ENCODE measurements around the gene ITPR2. TPM values are rescaled to one million over a fixed set of nuclear protein-coding genes. Genes with fewer than 3 reads are reported as not detected.

The ITPR2 gene
- total RNA-seq, 1 donor from 2014 or later = 12.5 TPM

- H3K27me3 ChIP-seq = no peaks in the 10 kb centered on the region
- no peaks in the 10 kb centered on the region for H3K36me3 ChIP-seq
- TF ChIP-seq CTCF (IDR thresholded peaks at IDR 0.05) = no peak
- H3K4me3 ChIP-seq = no peak overlapping the region
- peaks cover 0 to 11% of the 10 kb centered on the region in 2 donors for H3K4me1 ChIP-seq
- peak overlapping the region; percentile 75 to 79 for H3K27ac ChIP-seq
- no peaks in the 10 kb centered on the region for H3K9me3 ChIP-seq
- intact Hi-C loops (cut with DNase I) = loop anchor here (1.0 kb wide), 2 partner anchors 60 to 103 kb away; no protein-coding TSS in a partner anchor
- no peak for DNase-seq (ENCODE audit: low spot score in 2 of 2)
Measured at GRCh38 chr12:26299751-26300150, 533.2 kb downstream of the ITPR2 start.

GRCh38 chr12:26298785-26299621 lies 534.0 kb downstream of the ITPR2 start:
- intact Hi-C loops (cut with DNase I) = loop anchor here (1.0 kb wide), 2 partner anchors 60 to 103 kb away; no protein-coding TSS in a partner anchor
- Histone ChIP-seq H3K27me3 (no peaks in the 10 kb centered on the region), H3K4me3 (peak overlapping the region; percentile 23 to 50), H3K36me3 (no peaks in the 10 kb centered on the region), H3K27ac (peak overlapping the region; percentile 75 to 79), H3K9me3 (no peaks in the 10 kb centered on the region), H3K4me1 (peaks cover 0 to 11% of the 10 kb centered on the region in 2 donors)
- DNase-seq (ENCODE audit: low spot score in 2 of 2) = no peak
- TF ChIP-seq CTCF (IDR thresholded peaks at IDR 0.05) = peak in 2 of 3 experiments; percentile 23 to 34

GRCh38 chr12:26297396-26298070 lies 535.5 kb downstream of the ITPR2 start:
- intact Hi-C loops (cut with DNase I) = no loop called here
- H3K9me3 ChIP-seq = no peaks in the 10 kb centered on the region
- no peaks in the 10 kb centered on the region for H3K27me3 ChIP-seq
- H3K27ac ChIP-seq = peak overlapping the region; percentile 75 to 79
- no peak for TF ChIP-seq CTCF (IDR thresholded peaks at IDR 0.05)
- no peaks in the 10 kb centered on the region for H3K36me3 ChIP-seq
- no peak overlapping the region for H3K4me3 ChIP-seq
- H3K4me1 ChIP-seq = peaks cover 0 to 11% of the 10 kb centered on the region in 2 donors
- DNase-seq (ENCODE audit: low spot score in 2 of 2) = no peak

DNA sequence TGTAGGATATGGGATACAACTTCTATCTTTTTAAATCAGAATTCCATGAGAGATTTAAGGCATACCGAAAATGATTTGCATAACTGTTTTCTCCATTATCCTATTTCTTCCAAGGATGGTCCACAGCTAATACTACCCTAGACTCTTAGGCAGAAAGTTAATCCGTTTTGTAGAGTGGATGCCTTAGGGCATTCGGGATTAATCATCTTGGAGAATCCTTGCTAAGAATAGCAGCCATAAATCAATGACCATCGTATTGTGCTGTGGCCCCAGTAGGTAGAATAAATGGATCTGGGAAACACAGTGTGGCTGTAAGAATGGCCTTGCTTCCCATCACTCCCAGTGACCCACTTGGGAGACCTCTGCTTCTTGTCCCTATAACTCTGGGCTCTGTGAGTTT lies 538.0 kb downstream of the ITPR2 start:
- Histone ChIP-seq H3K36me3 (no peaks in the 10 kb centered on the region), H3K4me3 (no peak overlapping the region), H3K9me3 (no peaks in the 10 kb centered on the region), H3K27ac (no peak overlapping the region), H3K27me3 (no peaks in the 10 kb centered on the region), H3K4me1 (peaks cover 0 to 11% of the 10 kb centered on the region in 2 donors)
- DNase-seq (ENCODE audit: low spot score in 2 of 2) = no peak
- intact Hi-C loops (cut with DNase I) = no loop called here
- no peak for TF ChIP-seq CTCF (IDR thresholded peaks at IDR 0.05)

DNA sequence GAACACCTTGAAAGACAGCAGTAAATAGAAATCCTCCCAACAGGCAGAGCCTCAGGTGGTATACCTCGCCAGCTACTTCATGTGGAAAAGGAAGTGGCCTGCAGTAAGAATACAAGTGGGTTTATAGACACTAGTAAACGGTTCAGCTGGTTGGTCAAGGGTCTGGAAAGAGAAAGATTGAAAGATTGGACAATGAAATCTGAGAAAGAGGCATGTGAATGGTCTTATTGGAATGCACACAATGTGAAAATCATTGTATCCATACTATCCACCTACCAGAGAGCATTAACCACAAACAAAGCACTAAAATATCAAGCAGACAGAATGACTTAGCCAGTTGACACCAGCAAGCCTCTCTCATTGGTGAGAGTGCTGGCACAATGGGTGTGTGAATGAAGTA lies 539.4 kb downstream of the ITPR2 start:
- DNase-seq (ENCODE audit: low spot score in 2 of 2) = no peak
- Histone ChIP-seq H3K27ac (no peak overlapping the region), H3K36me3 (no peaks in the 10 kb centered on the region), H3K4me1 (peaks cover 0 to 10% of the 10 kb centered on the region in 2 donors), H3K4me3 (no peak overlapping the region), H3K9me3 (no peaks in the 10 kb centered on the region), H3K27me3 (no peaks in the 10 kb centered on the region)
- intact Hi-C loops (cut with DNase I) = no loop called here
- TF ChIP-seq CTCF (IDR thresholded peaks at IDR 0.05) = no peak

Measured in ascending aorta (tissue), 2 donors.